Astrocyte of the spinal cord (primary cell): ENCODE data around the gene SLC35F2.
A peak's percentile ranks its signal among the peaks of the same experiment; 100 is the strongest.
"Not testable (repeated sequence)": the region's sequence is repeated elsewhere in the genome, so short reads cannot be mapped to it uniquely, and the experiment has no call there.

ENCODE experiments used
- DNase-seq: peaks from one replicate; pipeline ENCODE4 v3.0.0; 2011; ENCODE audit warnings: low read depth, low spot score
- H3K4me3 ChIP-seq: 2 replicates; pipeline ENCODE4 v1.5.1; 2011; ENCODE audit warnings: low read depth, mild to moderate bottlenecking, low read length, moderate library complexity
- CTCF ChIP-seq: IDR thresholded peaks from 2 replicates; pipeline ENCODE4 v1.5.1; 2012; ENCODE audit warnings: low read depth, mild to moderate bottlenecking, low read length, inconsistent platforms
- in situ Hi-C: cut with HindIII; loops from 2 replicates; pipeline ENCODE4 v1.10.0; 2017; ENCODE audit warnings: low sequenced_read_pairs

The SLC35F2 gene

GRCh38 chr11:107864591-107864990, 6.0 kb upstream of the SLC35F2 start:
- TF ChIP-seq CTCF, result no peak
- in situ Hi-C loops, result no loop called here
- H3K4me3 ChIP-seq, result no peak overlapping the region
- no peak for DNase-seq

GRCh38 chr11:107860688-107861087, 2.1 kb upstream of the SLC35F2 start:
- TF ChIP-seq CTCF, result no peak
- H3K4me3 ChIP-seq, result no peak overlapping the region
- in situ Hi-C loops, result no loop called here
- DNase-seq, result no peak

GRCh38 chr11:107860240-107860620, 1.6 kb upstream of the SLC35F2 start:
- DNase-seq, in situ Hi-C loops, H3K4me3 ChIP-seq: not testable (repeated sequence)

GRCh38 chr11:107859459-107860239, 1.1 kb upstream of the SLC35F2 start:
- DNase-seq, result no peak
- TF ChIP-seq CTCF, result no peak
- peak overlapping the region; percentile 83 for H3K4me3 ChIP-seq
- in situ Hi-C loops, result no loop called here

GRCh38 chr11:107857550-107858216, 904 bp downstream of the SLC35F2 start:
- DNase-seq, result peak; percentile 32
- H3K4me3 ChIP-seq, result peak overlapping the region; percentile 83
- TF ChIP-seq CTCF, result no peak
- in situ Hi-C loops, result no loop called here

- no peak for DNase-seq
- in situ Hi-C loops, result no loop called here
- peak overlapping the region; percentile 83 for H3K4me3 ChIP-seq
- no peak for TF ChIP-seq CTCF
These were observed 1.5 kb downstream of the SLC35F2 start for GRCh38 chr11:107856981-107857517.
